ENCODE results near the gene CEP57L1. TPM values are rescaled to one million over a fixed set of nuclear protein-coding genes. Genes with fewer than 3 reads are reported as not detected.

CEP57L1 gene
- total and polyA plus RNA-seq, 9 of the 15 experiments (the other 6 are each of a cell fraction or from before 2014, with no cell fraction given): 39.4 to 88.6 (median 61.8) TPM

DNA sequence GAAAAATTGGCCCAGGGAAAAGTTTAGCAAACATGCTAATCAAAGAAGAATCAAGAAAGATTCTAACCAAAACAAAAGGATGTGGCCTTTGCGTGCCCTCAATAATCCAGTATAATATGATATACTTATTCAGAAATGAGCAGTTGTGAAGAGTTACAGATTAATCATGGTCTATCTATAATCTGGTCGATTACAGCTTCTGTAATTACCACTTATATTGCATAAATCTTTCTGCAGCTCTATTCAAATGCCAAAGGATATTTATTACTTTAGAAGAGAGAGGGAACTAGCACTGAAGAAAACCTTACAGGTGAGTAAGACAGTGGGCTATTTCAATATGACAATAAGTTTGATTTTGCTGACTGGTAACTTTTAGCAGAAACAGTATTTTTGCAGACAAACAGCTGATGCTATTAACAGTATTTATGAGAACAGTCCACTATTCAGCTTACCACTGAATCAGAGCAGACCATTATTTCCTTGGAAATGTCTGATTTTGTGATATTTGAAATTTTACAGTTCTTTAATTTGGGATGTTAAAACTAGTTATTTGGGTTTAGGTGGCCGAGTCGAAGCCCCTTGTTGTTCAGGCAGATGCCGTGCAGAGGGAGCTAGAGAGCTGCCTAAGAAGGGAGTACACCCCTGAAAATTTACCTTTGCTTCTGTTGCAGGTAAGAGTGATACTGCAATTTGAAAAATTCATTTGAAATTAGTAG, 92.2 kb downstream of the CEP57L1 start (continued):
- TF ChIP-seq, protein P1, sequence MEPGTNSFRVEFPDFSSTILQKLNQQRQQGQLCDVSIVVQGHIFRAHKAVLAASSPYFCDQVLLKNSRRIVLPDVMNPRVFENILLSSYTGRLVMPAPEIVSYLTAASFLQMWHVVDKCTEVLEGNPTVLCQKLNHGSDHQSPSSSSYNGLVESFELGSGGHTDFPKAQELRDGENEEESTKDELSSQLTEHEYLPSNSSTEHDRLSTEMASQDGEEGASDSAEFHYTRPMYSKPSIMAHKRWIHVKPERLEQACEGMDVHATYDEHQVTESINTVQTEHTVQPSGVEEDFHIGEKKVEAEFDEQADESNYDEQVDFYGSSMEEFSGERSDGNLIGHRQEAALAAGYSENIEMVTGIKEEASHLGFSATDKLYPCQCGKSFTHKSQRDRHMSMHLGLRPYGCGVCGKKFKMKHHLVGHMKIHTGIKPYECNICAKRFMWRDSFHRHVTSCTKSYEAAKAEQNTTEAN (CRISPR knock-in tag; IDR thresholded peaks at IDR 0.05): no peak
- TF ChIP-seq CCNT2 (IDR thresholded peaks at IDR 0.05; ENCODE audit: borderline replicate concordance, extremely low read depth, insufficient read length, low read depth, low read length): no peak
- TF ChIP-seq HOXB6 (CRISPR knock-in tag; IDR thresholded peaks at IDR 0.05; ENCODE audit: borderline replicate concordance): no peak
- no peak for TF ChIP-seq MEIS2 (IDR thresholded peaks at IDR 0.05; ENCODE audit: partially characterized antibody)
- TF ChIP-seq WHSC1 (IDR thresholded peaks at IDR 0.05; ENCODE audit: low read length): no peak
- no peak for TF ChIP-seq SMAD3 (CRISPR knock-in tag; conservative IDR thresholded peaks at IDR 0.05)
- TF ChIP-seq POLR2G (IDR thresholded peaks at IDR 0.05; ENCODE audit: low read depth, low read length): no peak
- no peak for TF ChIP-seq RBM39 (optimal IDR thresholded peaks at IDR 0.05; ENCODE audit: low read depth, low read length)
- TF ChIP-seq, protein P2, sequence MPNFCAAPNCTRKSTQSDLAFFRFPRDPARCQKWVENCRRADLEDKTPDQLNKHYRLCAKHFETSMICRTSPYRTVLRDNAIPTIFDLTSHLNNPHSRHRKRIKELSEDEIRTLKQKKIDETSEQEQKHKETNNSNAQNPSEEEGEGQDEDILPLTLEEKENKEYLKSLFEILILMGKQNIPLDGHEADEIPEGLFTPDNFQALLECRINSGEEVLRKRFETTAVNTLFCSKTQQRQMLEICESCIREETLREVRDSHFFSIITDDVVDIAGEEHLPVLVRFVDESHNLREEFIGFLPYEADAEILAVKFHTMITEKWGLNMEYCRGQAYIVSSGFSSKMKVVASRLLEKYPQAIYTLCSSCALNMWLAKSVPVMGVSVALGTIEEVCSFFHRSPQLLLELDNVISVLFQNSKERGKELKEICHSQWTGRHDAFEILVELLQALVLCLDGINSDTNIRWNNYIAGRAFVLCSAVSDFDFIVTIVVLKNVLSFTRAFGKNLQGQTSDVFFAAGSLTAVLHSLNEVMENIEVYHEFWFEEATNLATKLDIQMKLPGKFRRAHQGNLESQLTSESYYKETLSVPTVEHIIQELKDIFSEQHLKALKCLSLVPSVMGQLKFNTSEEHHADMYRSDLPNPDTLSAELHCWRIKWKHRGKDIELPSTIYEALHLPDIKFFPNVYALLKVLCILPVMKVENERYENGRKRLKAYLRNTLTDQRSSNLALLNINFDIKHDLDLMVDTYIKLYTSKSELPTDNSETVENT (CRISPR knock-in tag; IDR thresholded peaks at IDR 0.05): no peak
- TF ChIP-seq SIRT6 (IDR thresholded peaks at IDR 0.05; ENCODE audit: low read depth, low read length): no peak
- TF ChIP-seq, protein P3, sequence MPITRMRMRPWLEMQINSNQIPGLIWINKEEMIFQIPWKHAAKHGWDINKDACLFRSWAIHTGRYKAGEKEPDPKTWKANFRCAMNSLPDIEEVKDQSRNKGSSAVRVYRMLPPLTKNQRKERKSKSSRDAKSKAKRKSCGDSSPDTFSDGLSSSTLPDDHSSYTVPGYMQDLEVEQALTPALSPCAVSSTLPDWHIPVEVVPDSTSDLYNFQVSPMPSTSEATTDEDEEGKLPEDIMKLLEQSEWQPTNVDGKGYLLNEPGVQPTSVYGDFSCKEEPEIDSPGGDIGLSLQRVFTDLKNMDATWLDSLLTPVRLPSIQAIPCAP (CRISPR knock-in tag; IDR thresholded peaks at IDR 0.05; ENCODE audit: borderline replicate concordance): no peak
- no peak for TF ChIP-seq EZH2 (IDR thresholded peaks at IDR 0.05; ENCODE audit: borderline replicate concordance, low read depth, low read length)
- TF ChIP-seq STAG1 (CRISPR knock-in tag; IDR thresholded peaks at IDR 0.05; ENCODE audit: borderline replicate concordance): peak; percentile 31; the same call in 1 of the 2 replicates
- TF ChIP-seq, protein P4, sequence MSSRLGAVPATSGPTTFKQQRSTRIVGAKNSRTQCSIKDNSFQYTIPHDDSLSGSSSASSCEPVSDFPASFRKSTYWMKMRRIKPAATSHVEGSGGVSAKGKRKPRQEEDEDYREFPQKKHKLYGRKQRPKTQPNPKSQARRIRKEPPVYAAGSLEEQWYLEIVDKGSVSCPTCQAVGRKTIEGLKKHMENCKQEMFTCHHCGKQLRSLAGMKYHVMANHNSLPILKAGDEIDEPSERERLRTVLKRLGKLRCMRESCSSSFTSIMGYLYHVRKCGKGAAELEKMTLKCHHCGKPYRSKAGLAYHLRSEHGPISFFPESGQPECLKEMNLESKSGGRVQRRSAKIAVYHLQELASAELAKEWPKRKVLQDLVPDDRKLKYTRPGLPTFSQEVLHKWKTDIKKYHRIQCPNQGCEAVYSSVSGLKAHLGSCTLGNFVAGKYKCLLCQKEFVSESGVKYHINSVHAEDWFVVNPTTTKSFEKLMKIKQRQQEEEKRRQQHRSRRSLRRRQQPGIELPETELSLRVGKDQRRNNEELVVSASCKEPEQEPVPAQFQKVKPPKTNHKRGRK (tag; IDR thresholded peaks at IDR 0.05): no peak
- no peak for TF ChIP-seq SMAD1 (IDR thresholded peaks at IDR 0.05; ENCODE audit: low read depth, low read length, partially characterized antibody)
- peak; percentile 10; the same call in 1 of the 2 replicates for TF ChIP-seq KLF16 (IDR thresholded peaks at IDR 0.05)
- peak; percentile 97 for TF ChIP-seq C11orf30 (IDR thresholded peaks at IDR 0.05; ENCODE audit: low read depth)
- TF ChIP-seq HMG20A (CRISPR knock-in tag; conservative IDR thresholded peaks at IDR 0.05): no peak
- no peak for TF ChIP-seq KLF6 (CRISPR knock-in tag; IDR thresholded peaks at IDR 0.05; ENCODE audit: borderline replicate concordance)
- no peak; the same call in 1 of the 2 replicates for TF ChIP-seq MECOM (CRISPR knock-in tag; IDR thresholded peaks at IDR 0.05)
- TF ChIP-seq, protein P5, sequence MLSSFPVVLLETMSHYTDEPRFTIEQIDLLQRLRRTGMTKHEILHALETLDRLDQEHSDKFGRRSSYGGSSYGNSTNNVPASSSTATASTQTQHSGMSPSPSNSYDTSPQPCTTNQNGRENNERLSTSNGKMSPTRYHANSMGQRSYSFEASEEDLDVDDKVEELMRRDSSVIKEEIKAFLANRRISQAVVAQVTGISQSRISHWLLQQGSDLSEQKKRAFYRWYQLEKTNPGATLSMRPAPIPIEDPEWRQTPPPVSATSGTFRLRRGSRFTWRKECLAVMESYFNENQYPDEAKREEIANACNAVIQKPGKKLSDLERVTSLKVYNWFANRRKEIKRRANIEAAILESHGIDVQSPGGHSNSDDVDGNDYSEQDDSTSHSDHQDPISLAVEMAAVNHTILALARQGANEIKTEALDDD (IDR thresholded peaks at IDR 0.05): peak; percentile 90
